HG03469 (cell line): Measurements from ENCODE around the gene MSANTD3.

ENCODE experiments used
- ATAC-seq: cut with Tn5 transposase; IDR thresholded peaks from one replicate; pipeline ENCODE4 v1.9.1; 2021; ENCODE audit warnings: mild to moderate bottlenecking, moderate library complexity, moderate number of reproducible peaks; ENCODE audit not compliant: unreplicated experiment

The MSANTD3 gene

GRCh38 chr9:100465274-100465673 is 38.3 kb downstream of the MSANTD3 start:
- ATAC-seq = no peak

DNA sequence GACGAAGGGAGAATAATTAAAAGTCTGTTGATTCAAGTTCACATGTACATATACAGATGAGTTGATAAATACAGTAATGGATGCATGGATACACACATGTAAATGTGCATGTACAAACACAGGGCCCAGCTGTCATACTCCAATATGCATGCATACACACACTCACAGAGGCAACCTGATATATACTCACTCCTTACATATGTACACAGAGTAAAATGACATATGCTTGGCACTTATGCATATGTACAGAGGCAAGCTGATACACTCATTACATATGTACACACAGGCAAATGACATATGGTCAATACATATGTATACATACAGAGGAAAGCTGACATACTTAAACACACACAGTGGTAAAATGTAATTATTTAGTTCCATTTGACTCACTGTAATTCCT is 38.8 kb downstream of the MSANTD3 start:
- no peak for ATAC-seq

DNA sequence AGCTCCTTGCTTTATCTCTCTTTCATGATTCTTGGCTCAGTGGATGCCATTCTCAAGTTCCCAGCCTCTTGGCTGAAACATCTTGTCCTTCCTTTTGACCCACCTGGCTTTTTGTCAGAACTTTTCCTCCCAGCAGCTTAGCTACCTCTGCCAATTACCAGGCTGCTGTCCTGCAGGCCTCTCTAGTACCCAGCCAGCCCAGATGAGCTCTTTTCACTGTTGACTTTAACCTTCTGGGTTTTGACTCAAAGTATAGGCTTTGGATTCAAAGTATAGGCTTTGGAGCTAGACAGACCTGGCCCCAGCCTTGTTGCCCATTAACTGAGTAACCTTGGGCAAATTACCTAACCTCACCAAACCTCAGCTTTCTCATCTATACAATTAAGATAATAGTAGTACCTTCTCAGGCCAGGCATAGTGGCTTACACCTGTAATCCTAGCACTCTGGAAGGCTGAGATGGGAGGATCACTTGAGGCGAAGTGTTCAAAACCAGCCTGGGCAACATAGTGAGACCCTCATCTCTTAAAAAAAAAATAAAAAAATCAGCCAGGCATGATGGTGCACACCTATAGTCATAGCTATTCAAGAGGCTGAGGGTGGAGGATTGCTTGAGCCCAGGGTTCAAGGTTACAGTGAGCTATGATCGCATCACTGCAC is 39.4 kb downstream of the MSANTD3 start:
- no peak for ATAC-seq

GRCh38 chr9:100466829-100467221 is 39.9 kb downstream of the MSANTD3 start:
- no peak for ATAC-seq

DNA sequence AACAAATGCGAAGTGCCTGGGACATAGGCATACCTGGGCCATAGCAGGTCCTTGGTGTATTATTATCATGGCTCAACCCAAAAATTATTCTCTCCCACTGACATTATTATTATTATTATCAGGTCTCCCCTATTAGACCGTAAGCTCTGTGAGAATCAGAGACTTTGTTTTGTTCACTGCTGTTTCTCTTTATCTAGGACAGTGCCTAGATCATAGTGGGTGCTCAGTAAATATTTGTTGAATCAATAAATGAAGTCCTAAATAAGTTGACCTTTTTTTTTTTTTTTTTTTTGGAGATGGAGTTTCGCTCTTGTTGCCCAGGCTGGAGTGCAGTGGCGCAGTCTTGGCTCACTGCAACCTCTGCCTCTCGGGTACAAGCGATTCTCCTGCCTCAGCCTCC is 41.1 kb downstream of the MSANTD3 start:
- ATAC-seq = no peak

GRCh38 chr9:100472268-100472667 is 45.3 kb downstream of the MSANTD3 start:
- no peak for ATAC-seq

DNA sequence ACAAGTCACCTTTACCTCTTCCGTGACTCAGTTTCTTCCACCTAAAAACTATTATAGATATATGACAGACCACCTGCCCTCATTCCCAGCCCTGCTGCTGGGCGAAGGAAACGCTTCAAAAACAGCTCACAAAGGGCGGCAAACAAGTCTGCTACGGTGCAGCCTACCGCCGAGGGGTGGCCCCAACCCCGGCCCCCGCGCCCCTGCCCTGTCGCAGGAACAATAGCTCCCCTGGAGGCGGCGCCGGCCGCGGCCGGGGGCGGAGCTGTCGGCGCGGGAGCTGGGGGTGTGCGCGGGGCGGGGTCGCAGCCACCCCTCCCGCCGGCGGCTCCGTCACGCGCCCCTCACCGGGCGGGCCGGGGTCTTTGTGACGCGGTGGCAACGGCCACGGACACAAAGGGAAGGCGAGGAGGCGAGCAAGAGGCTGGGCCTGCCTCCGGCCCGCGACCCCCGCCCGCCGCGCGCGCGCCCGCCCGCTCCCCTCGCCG is 45.9 kb downstream of the MSANTD3 start, which contains the start of gene TMEFF1:
TMEFF1 (plus strand) TSS at position 362 of the 488 bp plus-strand sequence. CDS start 396 bp downstream, outside the sequence.
- no peak for ATAC-seq

GRCh38 chr9:100473276-100474081 is 46.5 kb downstream of the MSANTD3 start:
- peak; percentile 51 for ATAC-seq

DNA sequence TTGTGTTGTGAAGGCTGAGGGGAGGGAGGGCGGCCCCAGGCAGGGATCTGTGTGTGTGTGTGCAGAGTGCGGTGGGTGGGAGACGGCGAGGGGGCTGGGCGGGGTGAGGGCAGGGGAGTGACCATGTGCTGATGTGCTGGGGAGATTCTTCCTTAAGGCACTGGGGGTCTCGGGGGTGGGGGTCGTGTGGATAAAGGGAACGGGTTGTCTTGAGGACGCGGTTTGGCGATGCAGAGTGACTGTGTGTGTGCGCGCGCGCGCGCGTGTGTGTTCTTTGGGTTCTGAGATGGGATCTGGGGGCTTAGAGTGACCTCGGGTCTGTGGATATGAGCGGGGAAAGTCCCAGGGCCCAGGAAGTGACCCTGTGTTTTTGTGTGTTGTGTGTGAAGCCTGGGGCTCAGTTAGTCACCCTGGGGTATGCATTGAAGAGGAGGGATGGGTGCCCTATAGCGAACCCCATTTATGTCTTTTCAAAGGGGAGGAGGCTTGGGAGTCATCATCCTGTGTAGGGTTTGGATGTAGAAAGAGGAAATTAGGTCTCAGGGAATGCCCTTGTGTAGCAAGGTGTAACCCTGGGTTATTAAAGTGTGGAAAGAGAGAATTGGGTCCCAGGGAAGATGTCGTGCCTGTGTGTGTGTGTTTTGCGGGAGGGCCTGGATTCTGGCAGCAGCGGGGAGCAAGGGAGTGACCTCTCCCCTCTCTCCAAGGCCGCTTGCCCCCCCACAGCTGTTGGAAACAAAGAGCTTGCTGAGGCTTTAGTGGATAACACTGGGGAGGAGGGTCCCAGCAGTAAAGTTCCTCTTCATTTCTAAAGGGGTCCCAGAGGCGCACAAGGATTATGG is 47.4 kb downstream of the MSANTD3 start:
- no peak for ATAC-seq

DNA sequence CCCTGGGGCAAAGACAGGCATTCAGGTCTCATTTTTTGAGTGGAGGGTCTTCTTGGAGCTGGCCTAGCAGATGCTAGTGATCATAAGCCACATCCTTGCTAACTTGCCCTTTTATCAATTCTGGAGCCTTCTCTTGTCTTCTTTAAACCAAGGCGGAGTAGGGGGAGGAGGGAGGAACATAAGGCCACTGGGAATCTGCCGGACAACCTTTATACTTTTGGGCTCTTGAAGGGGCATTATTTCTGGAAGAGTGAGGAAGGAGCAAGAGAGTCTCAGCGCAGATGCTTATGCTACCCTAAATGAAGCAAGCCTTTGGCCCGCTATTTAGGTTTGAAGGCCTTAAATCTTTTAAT is 48.0 kb downstream of the MSANTD3 start:
- no peak for ATAC-seq

GRCh38 chr9:100477241-100477640 is 50.3 kb downstream of the MSANTD3 start:
- no peak for ATAC-seq

- no peak for ATAC-seq
These were observed 51.2 kb downstream of the MSANTD3 start for GRCh38 chr9:100478192-100478591.

DNA sequence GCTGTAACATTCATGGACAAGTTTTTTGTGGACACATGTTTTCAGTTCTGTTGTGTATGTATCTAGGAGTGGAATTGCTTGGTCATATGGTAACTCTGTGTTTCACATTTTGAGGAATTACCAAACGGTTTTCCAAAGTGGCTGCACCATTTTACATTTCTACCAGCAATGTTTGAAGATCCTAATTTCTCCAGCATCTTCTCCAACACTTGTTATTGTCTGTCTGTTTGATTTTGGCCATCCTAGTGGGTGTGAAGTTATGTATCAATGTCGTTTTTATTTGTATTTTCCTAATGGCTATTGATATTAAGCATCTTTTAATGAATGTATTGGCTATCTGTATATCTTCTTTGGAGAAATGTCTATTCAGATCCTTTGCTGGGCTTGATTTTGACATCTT is 52.9 kb downstream of the MSANTD3 start:
- ATAC-seq = no peak

- ATAC-seq = no peak
These were observed 58.3 kb downstream of the MSANTD3 start for GRCh38 chr9:100485196-100485595.

- ATAC-seq = no peak
These were observed 59.7 kb downstream of the MSANTD3 start for GRCh38 chr9:100486479-100487176.

DNA sequence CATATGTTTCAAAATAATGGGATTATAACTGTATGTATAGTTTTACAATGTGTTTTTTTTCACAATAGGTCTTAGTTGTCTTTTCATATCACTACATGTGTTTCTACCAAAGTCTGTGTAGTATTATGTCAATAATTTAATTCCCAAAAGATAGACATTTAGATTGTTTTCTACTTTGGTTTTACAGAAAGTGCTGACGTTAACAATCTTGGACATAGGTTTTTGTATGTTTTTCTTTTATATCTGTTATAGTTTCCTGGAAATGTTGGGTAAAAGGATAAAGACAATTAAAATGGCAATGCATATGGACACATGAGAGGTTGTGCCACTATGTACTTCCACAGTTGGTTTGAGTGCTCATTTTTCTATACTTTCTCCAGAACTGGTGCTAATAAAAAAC is 61.2 kb downstream of the MSANTD3 start:
- no peak for ATAC-seq

DNA sequence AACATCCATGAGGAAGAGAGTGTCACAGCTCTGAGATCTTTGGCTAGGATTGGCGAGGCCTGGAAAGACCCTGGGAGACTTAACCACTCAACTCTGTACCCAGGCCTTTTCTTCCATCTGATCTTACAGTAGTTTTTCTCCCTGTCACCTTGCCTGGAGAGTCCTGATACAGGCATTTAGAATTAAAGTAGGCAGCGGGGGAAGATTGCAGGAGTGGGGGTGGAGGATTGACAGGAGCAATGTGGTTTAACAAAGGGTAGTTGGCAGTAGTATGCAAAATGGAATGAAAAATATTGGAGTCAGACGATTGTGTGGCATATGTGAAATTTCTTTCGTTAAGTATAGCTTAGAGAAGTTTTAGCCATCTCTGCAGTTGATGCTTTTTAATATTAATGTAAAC is 62.9 kb downstream of the MSANTD3 start:
- ATAC-seq = no peak

DNA sequence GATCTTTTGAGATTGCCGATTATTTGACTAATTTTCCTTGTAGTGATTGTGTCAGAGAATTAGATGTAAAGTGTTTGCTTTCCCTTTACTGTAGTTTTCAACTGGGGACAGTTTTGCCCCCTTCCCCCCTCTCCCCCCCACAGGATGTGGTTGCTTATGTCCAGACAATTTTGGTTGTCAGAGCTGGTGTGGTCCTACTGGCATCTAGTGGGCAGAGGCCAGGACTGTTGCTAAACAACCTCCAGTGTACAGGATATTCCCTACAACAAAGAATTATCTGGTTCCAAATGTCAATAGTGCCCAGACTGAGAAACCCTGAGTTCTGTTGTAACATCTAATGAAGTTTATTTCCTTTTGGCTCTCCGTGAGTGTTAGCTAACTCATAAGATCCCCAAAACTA is 66.0 kb downstream of the MSANTD3 start:
- ATAC-seq = no peak

- ATAC-seq = no peak
These were observed 71.6 kb downstream of the MSANTD3 start for GRCh38 chr9:100498592-100498991.

DNA sequence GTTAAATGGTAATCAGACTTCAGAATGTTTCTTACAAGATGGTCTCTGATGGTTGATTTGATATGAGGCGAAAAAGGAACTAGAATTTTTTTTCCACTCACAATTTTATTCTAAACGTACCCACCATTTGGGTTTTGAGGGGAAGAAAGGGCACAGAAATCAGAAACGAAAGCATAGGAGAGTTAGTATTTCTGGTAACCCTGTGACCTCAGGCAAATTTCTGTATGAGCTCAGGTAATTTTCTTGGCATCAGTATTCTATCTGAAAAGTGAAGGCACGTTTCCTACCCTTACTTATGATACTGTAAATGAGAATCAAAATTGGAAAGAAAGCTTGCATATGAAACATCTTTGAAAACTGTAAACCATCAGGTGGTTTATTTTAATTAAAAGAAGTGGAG is 72.5 kb downstream of the MSANTD3 start:
- ATAC-seq = no peak

DNA sequence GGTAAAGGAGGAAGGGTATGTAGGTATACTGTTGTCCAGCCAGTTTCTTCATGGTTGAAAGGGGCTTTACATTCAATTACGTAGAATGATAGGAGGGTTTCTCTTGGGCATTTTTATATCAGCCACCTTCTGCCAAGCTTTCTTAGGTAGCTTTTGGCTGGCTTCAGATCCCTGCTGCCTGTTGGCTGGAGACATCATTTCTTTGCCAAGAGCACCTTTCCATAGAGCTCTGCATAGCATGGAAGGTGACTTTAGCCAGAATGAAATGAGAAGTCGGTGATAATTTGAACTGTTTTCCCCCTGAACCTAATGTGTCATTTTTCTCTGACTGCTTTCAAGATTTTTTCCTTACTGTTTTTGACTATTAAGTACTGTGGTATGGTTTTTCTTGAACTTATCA is 72.9 kb downstream of the MSANTD3 start:
- ATAC-seq = no peak
